ENCODE results near the gene PHTF1. TPM values are rescaled to one million over a fixed set of nuclear protein-coding genes. Genes with fewer than 3 reads are reported as not detected.

The PHTF1 gene
- total RNA-seq, 1 experiment from 2014 or later: 27.3 TPM

GRCh38 chr1:113653741-113654140 lies 105.5 kb downstream of the PHTF1 start:
- no peak overlapping the region for H3K4me2 ChIP-seq (ENCODE audit: low read length)
- no peaks in the 10 kb centered on the region for H4K20me1 ChIP-seq (ENCODE audit: low read length)
- POLR2A ChIA-PET (ENCODE audit: unreplicated experiment): no interaction called here
- no peaks in the 10 kb centered on the region for H3K9me2 ChIP-seq (replicated peaks; ENCODE audit: low read length)
- no peaks in the 10 kb centered on the region for H3K36me3 ChIP-seq (ENCODE audit: low read depth, low read length)
- BruUV-seq (replicated peaks): no TSS peak
- intact Hi-C loops (cut with micrococcal nuclease): no loop called here
- H3K27ac ChIP-seq (ENCODE audit: low read length): no peak overlapping the region
- ATAC-seq: no peak
- no peaks in the 10 kb centered on the region for H3K79me2 ChIP-seq (ENCODE audit: low read length)
- H3K27me3 ChIP-seq (ENCODE audit: low read length): no peaks in the 10 kb centered on the region
- H3K4me3 ChIP-seq (ENCODE audit: low read length): no peak overlapping the region
- no peak overlapping the region for H3K9ac ChIP-seq (ENCODE audit: low read length)
- TF ChIP-seq CTCF (conservative IDR thresholded peaks at IDR 0.05; ENCODE audit: low read depth, low read length) (no peak), EZH2 (IDR thresholded peaks at IDR 0.05; ENCODE audit: low read length, unreplicated experiment) (no peak), EZH2phosphoT487 (IDR thresholded peaks at IDR 0.05; ENCODE audit: borderline replicate concordance, low read length) (no peak)
- CTCF ChIA-PET: no interaction called here
- no peak for DNase-seq
- H2AFZ ChIP-seq (ENCODE audit: low read length): no peak overlapping the region
- no peaks in the 10 kb centered on the region for H3K9me3 ChIP-seq (ENCODE audit: low read length)
- no peaks in the 10 kb centered on the region for H3F3A ChIP-seq (ENCODE audit: low read length, unreplicated experiment)
- peaks cover 4% of the 10 kb centered on the region; the same call in 1 of the 2 replicates for H3K4me1 ChIP-seq (ENCODE audit: insufficient read depth, low read length)

- intact Hi-C loops (cut with micrococcal nuclease): no loop called here
- H3K9ac ChIP-seq (ENCODE audit: low read length): no peak overlapping the region
- H3K27me3 ChIP-seq (ENCODE audit: low read length): no peaks in the 10 kb centered on the region
- peak; percentile 8 for DNase-seq
- H3K36me3 ChIP-seq (ENCODE audit: low read depth, low read length): no peaks in the 10 kb centered on the region
- no peaks in the 10 kb centered on the region for H4K20me1 ChIP-seq (ENCODE audit: low read length)
- TF ChIP-seq EZH2phosphoT487 (IDR thresholded peaks at IDR 0.05; ENCODE audit: borderline replicate concordance, low read length): no peak
- no peak for TF ChIP-seq CTCF (conservative IDR thresholded peaks at IDR 0.05; ENCODE audit: low read depth, low read length)
- TF ChIP-seq EZH2 (IDR thresholded peaks at IDR 0.05; ENCODE audit: low read length, unreplicated experiment): no peak
- H3K4me2 ChIP-seq (ENCODE audit: low read length): no peak overlapping the region
- H3K79me2 ChIP-seq (ENCODE audit: low read length): no peaks in the 10 kb centered on the region
- H3F3A ChIP-seq (ENCODE audit: low read length, unreplicated experiment): no peaks in the 10 kb centered on the region
- no peaks in the 10 kb centered on the region for H3K4me1 ChIP-seq (ENCODE audit: insufficient read depth, low read length)
- POLR2A ChIA-PET (ENCODE audit: unreplicated experiment): no interaction called here
- H3K27ac ChIP-seq (ENCODE audit: low read length): no peak overlapping the region
- no peaks in the 10 kb centered on the region for H3K9me3 ChIP-seq (ENCODE audit: low read length)
- ATAC-seq: no peak
- no peak overlapping the region for H3K4me3 ChIP-seq (ENCODE audit: low read length)
- H2AFZ ChIP-seq (ENCODE audit: low read length): no peak overlapping the region
- no TSS peak for BruUV-seq (replicated peaks)
- no peaks in the 10 kb centered on the region for H3K9me2 ChIP-seq (replicated peaks; ENCODE audit: low read length)
- CTCF ChIA-PET: no interaction called here
These were observed 106.5 kb downstream of the PHTF1 start for GRCh38 chr1:113652771-113653170.

GRCh38 chr1:113648478-113648877 lies 110.8 kb downstream of the PHTF1 start:
- no peak overlapping the region for H2AFZ ChIP-seq (ENCODE audit: low read length)
- CTCF ChIA-PET: no interaction called here

More at GRCh38 chr1:113648478-113648877, 110.8 kb downstream of the PHTF1 start:
- Histone ChIP-seq H3F3A (ENCODE audit: low read length, unreplicated experiment) (no peaks in the 10 kb centered on the region), H3K27ac (ENCODE audit: low read length) (no peak overlapping the region), H3K4me1 (ENCODE audit: insufficient read depth, low read length) (no peaks in the 10 kb centered on the region), H3K79me2 (ENCODE audit: low read length) (no peaks in the 10 kb centered on the region), H4K20me1 (ENCODE audit: low read length) (no peaks in the 10 kb centered on the region), H3K9ac (ENCODE audit: low read length) (no peak overlapping the region), H3K36me3 (ENCODE audit: low read depth, low read length) (no peaks in the 10 kb centered on the region), H3K9me2 (replicated peaks; ENCODE audit: low read length) (no peaks in the 10 kb centered on the region), H3K4me2 (ENCODE audit: low read length) (no peak overlapping the region), H3K27me3 (ENCODE audit: low read length) (no peaks in the 10 kb centered on the region), H3K4me3 (ENCODE audit: low read length) (no peak overlapping the region), H3K9me3 (ENCODE audit: low read length) (no peaks in the 10 kb centered on the region)
- ATAC-seq: no peak
- no TSS peak for BruUV-seq (replicated peaks)
- intact Hi-C loops (cut with micrococcal nuclease): no loop called here
- POLR2A ChIA-PET (ENCODE audit: unreplicated experiment): no interaction called here
- TF ChIP-seq CTCF (conservative IDR thresholded peaks at IDR 0.05; ENCODE audit: low read depth, low read length): no peak
- no peak for TF ChIP-seq EZH2phosphoT487 (IDR thresholded peaks at IDR 0.05; ENCODE audit: borderline replicate concordance, low read length)
- TF ChIP-seq EZH2 (IDR thresholded peaks at IDR 0.05; ENCODE audit: low read length, unreplicated experiment): no peak
- no peak for DNase-seq

All from PC-3 (cell line).